ENCODE data around the gene XYLT1. TPM values are rescaled to one million over a fixed set of nuclear protein-coding genes. Genes with fewer than 3 reads are reported as not detected.

Gene XYLT1
- total RNA-seq, 8 experiments from 2014 or later = 1.2 to 22.0 (median 6.3) TPM

- H3K27ac ChIP-seq = no peak overlapping the region
- in situ Hi-C loops (cut with MboI; ENCODE audit: low pct_unique_long_range_greater_than_20kb in 2 of 9, low sequenced_read_pairs in 9 of 9, unreplicated experiment in 9 of 9) = no loop called here
- WGBS, 10 experiments = 83 to 100% (median 96%) methylated on average over 1 to 3 of the region's 3 CpGs; no CpG with 5 or more reads in 2 of the 10 experiments
- no peak overlapping the region for H3K4me3 ChIP-seq
- peaks cover 11 to 24% of the 10 kb centered on the region in 2 donors for H3K4me1 ChIP-seq (replicated peaks in 1 of 2)
- no peak for ATAC-seq (replicated peaks in 6 of 8)
These were observed 102.3 kb downstream of the XYLT1 start for GRCh38 chr16:17368446-17368845.

GRCh38 chr16:17367923-17368322, 102.8 kb downstream of the XYLT1 start:
- peaks cover 11 to 24% of the 10 kb centered on the region in 2 donors for H3K4me1 ChIP-seq (replicated peaks in 1 of 2)
- in situ Hi-C loops (cut with MboI; ENCODE audit: low pct_unique_long_range_greater_than_20kb in 2 of 9, low sequenced_read_pairs in 9 of 9, unreplicated experiment in 9 of 9) = no loop called here
- no peak overlapping the region for H3K27ac ChIP-seq
- ATAC-seq (replicated peaks in 6 of 8) = peak in 5 of 8 experiments; percentile 21 to 80 (median 60)
- WGBS, 10 experiments = 0 to 68% (median 44%) methylated on average over 1 to 9 of the region's 10 CpGs
- no peak overlapping the region for H3K4me3 ChIP-seq

GRCh38 chr16:17367036-17367435, 103.7 kb downstream of the XYLT1 start:
- Histone ChIP-seq H3K27ac (no peak overlapping the region), H3K4me3 (no peak overlapping the region), H3K4me1 (replicated peaks in 1 of 2) (peaks cover 11 to 24% of the 10 kb centered on the region in 2 donors)
- 77 to 100% (median 100%) methylated on average over 1 to 4 of the region's 9 CpGs; no CpG with 5 or more reads in 2 of the 10 experiments for WGBS, 10 experiments
- ATAC-seq (replicated peaks in 6 of 8) = no peak
- in situ Hi-C loops (cut with MboI; ENCODE audit: low pct_unique_long_range_greater_than_20kb in 2 of 9, low sequenced_read_pairs in 9 of 9, unreplicated experiment in 9 of 9) = no loop called here

- no peak for ATAC-seq (replicated peaks in 6 of 8)
- in situ Hi-C loops (cut with MboI; ENCODE audit: low pct_unique_long_range_greater_than_20kb in 2 of 9, low sequenced_read_pairs in 9 of 9, unreplicated experiment in 9 of 9) = no loop called here
- Histone ChIP-seq H3K4me3 (no peak overlapping the region), H3K4me1 (replicated peaks in 1 of 2) (peaks cover 11 to 24% of the 10 kb centered on the region in 2 donors), H3K27ac (no peak overlapping the region)
- WGBS, 10 experiments = 49 to 100% (median 91%) methylated on average over 1 to 8 of the region's 8 CpGs; no CpG with 5 or more reads in 2 of the 10 experiments
These were observed 104.3 kb downstream of the XYLT1 start for GRCh38 chr16:17366299-17366961.

- H3K4me1 ChIP-seq (replicated peaks in 1 of 2) = peaks cover 11 to 29% of the 10 kb centered on the region in 2 donors
- in situ Hi-C loops (cut with MboI; ENCODE audit: low pct_unique_long_range_greater_than_20kb in 2 of 9, low sequenced_read_pairs in 9 of 9, unreplicated experiment in 9 of 9) = no loop called here
- no peak for ATAC-seq (replicated peaks in 6 of 8)
- H3K4me3 ChIP-seq = no peak overlapping the region
- H3K27ac ChIP-seq = no peak overlapping the region
- 20 to 95% (median 82%) methylated on average over 1 to 3 of the region's 3 CpGs; no CpG with 5 or more reads in 2 of the 10 experiments for WGBS, 10 experiments
These were observed 105.0 kb downstream of the XYLT1 start for GRCh38 chr16:17365591-17366298.

GRCh38 chr16:17365211-17365541, 105.6 kb downstream of the XYLT1 start:
- WGBS, 10 experiments = 80 to 96% (median 82%) methylated on average over 1 to 4 of the region's 4 CpGs; no CpG with 5 or more reads in 7 of the 10 experiments
- ATAC-seq (replicated peaks in 6 of 8) = no peak
- in situ Hi-C loops (cut with MboI; ENCODE audit: low pct_unique_long_range_greater_than_20kb in 2 of 9, low sequenced_read_pairs in 9 of 9, unreplicated experiment in 9 of 9) = no loop called here
- Histone ChIP-seq H3K4me3 (no peak overlapping the region), H3K27ac (no peak overlapping the region), H3K4me1 (replicated peaks in 1 of 2) (peaks cover 10 to 32% of the 10 kb centered on the region in 2 donors)

GRCh38 chr16:17364319-17365210, 106.2 kb downstream of the XYLT1 start:
- Histone ChIP-seq H3K27ac (no peak overlapping the region), H3K4me1 (replicated peaks in 1 of 2) (peaks cover 5 to 27% of the 10 kb centered on the region in 2 donors), H3K4me3 (no peak overlapping the region)
- 10 to 100% (median 86%) methylated on average over 1 to 18 of the region's 18 CpGs; no CpG with 5 or more reads in 1 of the 10 experiments for WGBS, 10 experiments
- ATAC-seq (replicated peaks in 6 of 8) = peak in 3 of 8 experiments; percentile 32 to 62 (median 35)
- in situ Hi-C loops (cut with MboI; ENCODE audit: low pct_unique_long_range_greater_than_20kb in 2 of 9, low sequenced_read_pairs in 9 of 9, unreplicated experiment in 9 of 9) = no loop called here

- in situ Hi-C loops (cut with MboI; ENCODE audit: low pct_unique_long_range_greater_than_20kb in 2 of 9, low sequenced_read_pairs in 9 of 9, unreplicated experiment in 9 of 9) = no loop called here
- no peak for ATAC-seq (replicated peaks in 6 of 8)
- H3K27ac ChIP-seq = no peak overlapping the region
- 0 to 100% (median 92%) methylated on average over 1 to 3 of the region's 4 CpGs; no CpG with 5 or more reads in 4 of the 10 experiments for WGBS, 10 experiments
- H3K4me3 ChIP-seq = no peak overlapping the region
- H3K4me1 ChIP-seq (replicated peaks in 1 of 2) = peaks cover 5 to 24% of the 10 kb centered on the region in 2 donors
These were observed 107.8 kb downstream of the XYLT1 start for GRCh38 chr16:17362946-17363345.

GRCh38 chr16:17362183-17362582, 108.6 kb downstream of the XYLT1 start:
- in situ Hi-C loops (cut with MboI; ENCODE audit: low pct_unique_long_range_greater_than_20kb in 2 of 9, low sequenced_read_pairs in 9 of 9, unreplicated experiment in 9 of 9) = no loop called here
- no peak for ATAC-seq (replicated peaks in 6 of 8)
- Histone ChIP-seq H3K27ac (no peak overlapping the region), H3K4me3 (no peak overlapping the region), H3K4me1 (replicated peaks in 1 of 2) (peaks cover 0 to 17% of the 10 kb centered on the region in 2 donors)
- WGBS, 10 experiments = 70 to 100% (median 87%) methylated on average over 1 to 5 of the region's 5 CpGs; no CpG with 5 or more reads in 1 of the 10 experiments

GRCh38 chr16:17360693-17361122, 110.1 kb downstream of the XYLT1 start:
- no peak overlapping the region for H3K4me3 ChIP-seq
- H3K4me1 ChIP-seq (replicated peaks in 1 of 2) = peaks cover 8 to 17% of the 10 kb centered on the region in 2 donors
- peak in 3 of 8 experiments; percentile 22 to 89 (median 42) for ATAC-seq (replicated peaks in 6 of 8)
- in situ Hi-C loops (cut with MboI; ENCODE audit: low pct_unique_long_range_greater_than_20kb in 2 of 9, low sequenced_read_pairs in 9 of 9, unreplicated experiment in 9 of 9) = no loop called here
- WGBS, 10 experiments = 59 to 100% (median 85%) methylated on average over 1 to 5 of the region's 7 CpGs; no CpG with 5 or more reads in 1 of the 10 experiments
- no peak overlapping the region for H3K27ac ChIP-seq

GRCh38 chr16:17359788-17360390, 110.9 kb downstream of the XYLT1 start:
- Histone ChIP-seq H3K4me3 (no peak overlapping the region), H3K27ac (no peak overlapping the region), H3K4me1 (replicated peaks in 1 of 2) (peaks cover 16 to 25% of the 10 kb centered on the region in 2 donors)
- in situ Hi-C loops (cut with MboI; ENCODE audit: low pct_unique_long_range_greater_than_20kb in 2 of 9, low sequenced_read_pairs in 9 of 9, unreplicated experiment in 9 of 9) = no loop called here
- 0 to 100% (median 92%) methylated on average over 1 to 4 of the region's 5 CpGs; no CpG with 5 or more reads in 3 of the 10 experiments for WGBS, 10 experiments
- ATAC-seq (replicated peaks in 6 of 8) = no peak

GRCh38 chr16:17358846-17359245, 111.9 kb downstream of the XYLT1 start:
- ATAC-seq (replicated peaks in 6 of 8) = no peak
- peaks cover 21 to 26% of the 10 kb centered on the region in 2 donors for H3K4me1 ChIP-seq (replicated peaks in 1 of 2)
- no peak overlapping the region for H3K4me3 ChIP-seq
- in situ Hi-C loops (cut with MboI; ENCODE audit: low pct_unique_long_range_greater_than_20kb in 2 of 9, low sequenced_read_pairs in 9 of 9, unreplicated experiment in 9 of 9) = no loop called here
- H3K27ac ChIP-seq = no peak overlapping the region
- WGBS, 10 experiments = 33 to 70% (median 59%) methylated on average over 1 to 3 of the region's 3 CpGs; no CpG with 5 or more reads in 4 of the 10 experiments

Measured in motor neuron (in vitro differentiated cells).